Trophoblast cell (in vitro differentiated cells and primary cell): ENCODE data around the gene OR2S2.

Experiments used
- DNase-seq, 2 donors: peaks; one replicate each; pipeline ENCODE4 v3.0.0-alpha.2; 2016
- H2AFZ ChIP-seq: 2 replicates; pipeline ENCODE4 v1.6.1; 2013; ENCODE audit warnings: low read length, moderate library complexity, mild to moderate bottlenecking; ENCODE audit not compliant: insufficient read depth, poor library complexity
- H2AK5ac ChIP-seq: 2 replicates; pipeline ENCODE4 v1.6.1; 2013; ENCODE audit warnings: mild to moderate bottlenecking, low read length
- H2BK120ac ChIP-seq: 2 replicates; pipeline ENCODE4 v1.6.1; 2013; ENCODE audit warnings: low read length, mild to moderate bottlenecking, moderate library complexity; ENCODE audit not compliant: insufficient read depth, poor library complexity
- H2BK12ac ChIP-seq: 2 replicates; pipeline ENCODE4 v1.6.1; 2013; ENCODE audit warnings: mild to moderate bottlenecking, low read length, moderate library complexity
- H2BK5ac ChIP-seq: 2 replicates; pipeline ENCODE4 v1.6.1; 2013; ENCODE audit warnings: low read length, low read depth, moderate library complexity, mild to moderate bottlenecking; ENCODE audit not compliant: poor library complexity
- H3K14ac ChIP-seq: 2 replicates; pipeline ENCODE4 v1.6.1; 2013; ENCODE audit warnings: mild to moderate bottlenecking, low read length
- H3K18ac ChIP-seq: 2 replicates; pipeline ENCODE4 v1.6.1; 2013; ENCODE audit warnings: mild to moderate bottlenecking, low read length
- H3K23ac ChIP-seq: 2 replicates; pipeline ENCODE4 v1.6.1; 2013; ENCODE audit warnings: low read length
- H3K27ac ChIP-seq: 2 replicates; pipeline ENCODE4 v1.5.1; 2013; ENCODE audit warnings: low read depth, mild to moderate bottlenecking, inconsistent platforms, low read length, moderate library complexity
- H3K27me3 ChIP-seq: 2 replicates; pipeline ENCODE4 v1.6.1; 2013; ENCODE audit warnings: inconsistent platforms, mild to moderate bottlenecking, low read length, moderate library complexity; ENCODE audit not compliant: insufficient read depth
- H3K36me3 ChIP-seq, 2 experiments: 1 replicate in 1 of 2; 2 replicates in 1 of 2; pipeline ENCODE4 v1.6.1; 2013; ENCODE audit warnings: low read length in 2 of 2, mild to moderate bottlenecking in 2 of 2, moderate library complexity in 1 of 2; ENCODE audit not compliant: insufficient read depth in 2 of 2, control insufficient read depth in 1 of 2
- H3K4ac ChIP-seq: 2 replicates; pipeline ENCODE4 v1.6.1; 2013; ENCODE audit warnings: low read depth, mild to moderate bottlenecking, low read length, moderate library complexity
- H3K4me1 ChIP-seq, 2 experiments: 1 replicate in 1 of 2; 2 replicates in 1 of 2; pipeline ENCODE4 v1.6.1; 2013; ENCODE audit warnings: low read length in 2 of 2, mild to moderate bottlenecking in 2 of 2, moderate library complexity in 1 of 2; ENCODE audit not compliant: insufficient read depth in 2 of 2, control insufficient read depth in 1 of 2
- H3K4me2 ChIP-seq: 2 replicates; pipeline ENCODE4 v1.6.1; 2013; ENCODE audit warnings: inconsistent platforms, mild to moderate bottlenecking, low read length, moderate library complexity
- H3K4me3 ChIP-seq: 2 replicates; pipeline ENCODE4 v1.5.1; 2013; ENCODE audit warnings: mild to moderate bottlenecking, low read depth, low read length, inconsistent platforms
- H3K79me1 ChIP-seq: one replicate; pipeline ENCODE4 v1.6.1; 2013; ENCODE audit warnings: low read length
- H3K79me2 ChIP-seq: 2 replicates; pipeline ENCODE4 v1.6.1; 2013; ENCODE audit warnings: low read length, mild to moderate bottlenecking; ENCODE audit not compliant: control insufficient read depth, insufficient read depth, poor library complexity
- H3K9ac ChIP-seq: 2 replicates; pipeline ENCODE4 v1.6.1; 2013; ENCODE audit warnings: mild to moderate bottlenecking, low read length
- H3K9me3 ChIP-seq: 2 replicates; pipeline ENCODE4 v1.6.1; 2013; ENCODE audit warnings: low read depth, mild to moderate bottlenecking, control low read depth, inconsistent platforms, low read length; ENCODE audit not compliant: insufficient read depth
- H4K12ac ChIP-seq: 2 replicates; pipeline ENCODE4 v1.6.1; 2013; ENCODE audit warnings: low read depth, mild to moderate bottlenecking, low read length, moderate library complexity
- H4K8ac ChIP-seq: 2 replicates; pipeline ENCODE4 v1.6.1; 2013; ENCODE audit warnings: low read depth, mild to moderate bottlenecking, low read length, moderate library complexity
- H4K91ac ChIP-seq: one replicate; pipeline ENCODE4 v1.6.1; 2013; ENCODE audit warnings: low read depth, mild to moderate bottlenecking, low read length, moderate library complexity
- WGBS: extraction: QIAGEN DNeasy Blood & Tissue Kit; methylation state at CpG from one replicate; pipeline ENCODE4 v1.1.7; 2013; ENCODE audit warnings: missing lambda C conversion rate; ENCODE audit not compliant: insufficient read length, insufficient coverage; ENCODE audit errors: extremely low coverage; 5-methylcytosine and 5-hydroxymethylcytosine counted together

OR2S2 gene

GRCh38 chr9:35920051-35920620 is 37.8 kb downstream of the OR2S2 start:
- Histone ChIP-seq H4K91ac (no peak overlapping the region), H4K8ac (no peak overlapping the region), H3K4me3 (no peak overlapping the region), H3K9me3 (peaks cover 2% of the 10 kb centered on the region), H3K23ac (no peak overlapping the region), H3K4me1 (peaks cover 0 to 6% of the 10 kb centered on the region in 2 experiments), H3K9ac (no peak overlapping the region), H3K14ac (no peak overlapping the region), H3K4ac (no peak overlapping the region), H3K79me1 (no peaks in the 10 kb centered on the region), H3K79me2 (no peaks in the 10 kb centered on the region), H3K4me2 (no peak overlapping the region), H3K27me3 (no peaks in the 10 kb centered on the region), H2AFZ (no peak overlapping the region), H3K27ac (no peak overlapping the region), H2AK5ac (no peak overlapping the region), H2BK120ac (no peak overlapping the region), H2BK12ac (peak overlapping the region; percentile 43), H4K12ac (no peak overlapping the region), H3K18ac (no peak overlapping the region), H3K36me3 (no peaks in the 10 kb centered on the region), H2BK5ac (no peak overlapping the region)
- DNase-seq: no peak
- no CpG with 5 or more reads among the region's 4 CpGs for WGBS

GRCh38 chr9:35919212-35920008 is 38.5 kb downstream of the OR2S2 start:
- Histone ChIP-seq H2AFZ (no peak overlapping the region), H4K8ac (no peak overlapping the region), H3K27me3 (no peaks in the 10 kb centered on the region), H3K4me3 (no peak overlapping the region), H2AK5ac (no peak overlapping the region), H3K36me3 (no peaks in the 10 kb centered on the region), H3K4me1 (peaks cover 0 to 4% of the 10 kb centered on the region in 2 experiments), H4K12ac (no peak overlapping the region), H4K91ac (no peak overlapping the region), H3K9ac (no peak overlapping the region), H3K79me2 (no peaks in the 10 kb centered on the region), H3K27ac (no peak overlapping the region), H2BK5ac (no peak overlapping the region), H3K9me3 (peaks cover 2% of the 10 kb centered on the region), H3K18ac (no peak overlapping the region), H2BK120ac (no peak overlapping the region), H3K23ac (no peak overlapping the region), H3K14ac (no peak overlapping the region), H2BK12ac (no peak overlapping the region), H3K79me1 (no peaks in the 10 kb centered on the region), H3K4me2 (no peak overlapping the region), H3K4ac (no peak overlapping the region)
- WGBS: no CpG with 5 or more reads among the region's 3 CpGs
- DNase-seq: no peak

GRCh38 chr9:35918780-35919179 is 39.2 kb downstream of the OR2S2 start:
- Histone ChIP-seq H4K8ac (no peak overlapping the region), H2BK120ac (no peak overlapping the region), H3K18ac (no peak overlapping the region), H3K9me3 (peaks cover 4% of the 10 kb centered on the region), H3K27ac (no peak overlapping the region), H3K9ac (no peak overlapping the region), H3K79me2 (no peaks in the 10 kb centered on the region), H3K4ac (no peak overlapping the region), H3K36me3 (no peaks in the 10 kb centered on the region), H3K27me3 (no peaks in the 10 kb centered on the region), H2BK5ac (no peak overlapping the region), H3K4me3 (no peak overlapping the region), H3K14ac (no peak overlapping the region), H3K4me2 (no peak overlapping the region), H3K79me1 (no peaks in the 10 kb centered on the region), H4K91ac (no peak overlapping the region), H3K23ac (no peak overlapping the region), H2AK5ac (no peak overlapping the region), H2BK12ac (no peak overlapping the region), H2AFZ (no peak overlapping the region), H4K12ac (no peak overlapping the region), H3K4me1 (peaks cover 0 to 6% of the 10 kb centered on the region in 2 experiments)
- DNase-seq: no peak
- WGBS: no CpG with 5 or more reads among the region's 3 CpGs

GRCh38 chr9:35917261-35917660 is 40.7 kb downstream of the OR2S2 start:
- WGBS: no CpG with 5 or more reads among the region's 4 CpGs
- DNase-seq: no peak
- no peak overlapping the region for H3K9ac ChIP-seq
- no peak overlapping the region for H2AK5ac ChIP-seq
- H3K23ac ChIP-seq: no peak overlapping the region
- H3K4me2 ChIP-seq: no peak overlapping the region
- no peak overlapping the region for H4K12ac ChIP-seq
- no peak overlapping the region for H2BK120ac ChIP-seq
- no peak overlapping the region for H2BK12ac ChIP-seq
- peaks cover 4% of the 10 kb centered on the region for H3K9me3 ChIP-seq
- no peak overlapping the region for H3K4me3 ChIP-seq
- peaks cover 0 to 6% of the 10 kb centered on the region in 2 experiments for H3K4me1 ChIP-seq
- no peak overlapping the region for H3K4ac ChIP-seq
- H2AFZ ChIP-seq: no peak overlapping the region
- H3K79me2 ChIP-seq: no peaks in the 10 kb centered on the region
- no peak overlapping the region for H4K91ac ChIP-seq
- H3K79me1 ChIP-seq: no peaks in the 10 kb centered on the region
- no peaks in the 10 kb centered on the region for H3K27me3 ChIP-seq
- H3K14ac ChIP-seq: no peak overlapping the region
- H2BK5ac ChIP-seq: no peak overlapping the region
- no peak overlapping the region for H3K18ac ChIP-seq
- H3K36me3 ChIP-seq: no peaks in the 10 kb centered on the region
- H3K27ac ChIP-seq: no peak overlapping the region
- H4K8ac ChIP-seq: no peak overlapping the region
